Right hindlimb (tissue), 1 donor: Measurements from ENCODE around the gene WDR26.
A peak's percentile ranks its signal among the peaks of the same experiment; 100 is the strongest.
"Not testable (repeated sequence)": the region's sequence is repeated elsewhere in the genome, so short reads cannot be mapped to it uniquely, and the experiment has no call there.

Experiments
- DNase-seq: peaks from one replicate; pipeline ENCODE4 v3.0.0-alpha.2; 2018

Gene WDR26

DNA sequence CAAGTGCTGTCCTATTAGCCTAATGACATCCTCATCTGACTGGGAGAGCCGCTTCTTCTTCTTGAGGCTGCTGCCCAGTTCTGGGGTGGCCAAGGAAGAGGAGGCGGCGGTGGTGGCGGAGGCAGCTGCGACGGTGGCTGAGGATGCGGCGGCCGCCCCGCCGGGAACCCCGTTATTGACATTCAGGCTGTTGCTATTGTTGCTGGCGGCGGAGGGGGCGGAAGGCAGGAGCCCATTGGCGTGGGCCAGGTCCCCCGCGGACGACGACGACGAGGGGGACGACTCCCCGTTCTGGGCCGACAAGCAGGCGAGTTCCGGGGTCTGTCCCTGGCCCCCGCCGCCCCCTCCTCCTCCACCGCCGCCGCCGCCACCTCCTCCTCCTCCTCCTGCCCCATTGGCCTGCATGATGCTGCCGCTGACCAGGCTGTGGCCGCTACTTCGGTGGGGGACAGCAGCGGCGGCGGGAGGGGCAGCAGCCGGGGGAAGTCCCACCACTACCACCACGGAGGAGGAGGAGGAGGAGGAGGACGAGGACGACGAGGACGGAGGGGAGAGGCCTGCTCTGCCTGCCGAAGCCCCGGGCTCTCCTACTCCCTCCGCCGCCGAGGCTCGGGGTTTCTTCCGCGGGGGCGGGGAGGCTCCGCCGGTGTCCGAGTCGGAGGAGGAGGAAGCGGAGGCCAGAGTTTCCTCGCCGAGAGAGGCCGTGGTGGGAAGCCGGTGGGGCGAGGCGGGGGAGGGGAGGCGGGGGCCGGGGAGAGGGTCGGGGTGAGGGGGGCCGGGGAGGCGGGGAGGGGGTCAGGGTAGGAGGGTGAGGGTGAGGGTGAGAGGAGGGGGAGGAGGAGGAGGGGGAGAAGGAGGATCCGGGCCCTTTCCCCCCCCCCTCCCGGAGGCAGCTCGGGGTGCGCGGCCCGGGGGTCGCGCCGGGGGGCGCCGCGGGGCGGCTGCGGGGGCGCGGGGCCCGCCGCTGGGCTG lies 610 bp downstream of the WDR26 start:
- DNase-seq, result peak; percentile 60

DNA sequence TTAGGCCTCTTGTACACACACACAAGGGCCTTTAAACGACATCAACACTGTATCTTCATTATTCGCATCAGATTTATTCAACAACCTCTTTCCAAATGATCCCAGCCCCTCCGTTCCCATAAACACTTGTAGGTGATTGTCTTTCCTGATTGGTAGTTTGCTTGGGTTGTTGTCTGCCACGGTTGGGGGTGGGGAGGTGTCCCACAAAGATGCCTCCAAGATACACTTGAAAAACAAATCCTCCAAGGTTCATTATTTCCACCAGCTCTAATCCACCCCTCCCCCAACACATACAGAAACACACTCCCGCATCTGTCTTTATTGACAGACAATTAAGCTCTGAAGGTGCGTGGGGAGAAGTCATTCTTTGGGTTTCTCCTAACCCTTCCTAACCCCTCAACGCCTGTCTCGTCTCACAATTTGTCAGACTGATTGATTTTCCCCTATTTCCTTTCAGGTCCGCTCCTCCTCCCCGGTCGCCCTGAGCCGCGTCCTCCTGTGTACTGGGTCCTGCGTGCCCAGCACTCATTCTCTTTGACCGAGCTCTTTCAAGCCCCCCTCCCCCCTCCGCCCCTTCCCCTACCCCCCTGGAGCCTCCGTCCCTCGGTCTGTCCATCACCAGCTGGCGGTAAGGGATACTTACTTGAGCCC lies 1.4 kb downstream of the WDR26 start:
- DNase-seq, result no peak

DNA sequence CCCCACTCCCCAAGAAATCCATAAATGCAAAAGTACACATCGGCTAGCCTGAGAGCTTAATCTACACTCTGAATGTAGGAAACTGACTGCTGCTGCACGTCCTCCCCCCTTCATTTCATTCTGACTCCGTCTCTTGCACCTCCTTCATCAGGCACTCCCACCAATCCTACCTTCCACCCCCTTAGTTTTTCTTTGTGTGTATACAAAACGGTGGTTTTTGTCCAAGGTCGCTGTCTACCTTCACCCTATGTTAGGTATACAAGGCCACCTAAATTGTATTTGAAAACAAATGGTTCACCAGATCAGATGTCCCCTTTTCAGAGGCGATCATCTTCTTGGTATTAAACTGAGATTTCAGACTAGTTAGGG lies 1.9 kb downstream of the WDR26 start:
- no peak for DNase-seq

DNA sequence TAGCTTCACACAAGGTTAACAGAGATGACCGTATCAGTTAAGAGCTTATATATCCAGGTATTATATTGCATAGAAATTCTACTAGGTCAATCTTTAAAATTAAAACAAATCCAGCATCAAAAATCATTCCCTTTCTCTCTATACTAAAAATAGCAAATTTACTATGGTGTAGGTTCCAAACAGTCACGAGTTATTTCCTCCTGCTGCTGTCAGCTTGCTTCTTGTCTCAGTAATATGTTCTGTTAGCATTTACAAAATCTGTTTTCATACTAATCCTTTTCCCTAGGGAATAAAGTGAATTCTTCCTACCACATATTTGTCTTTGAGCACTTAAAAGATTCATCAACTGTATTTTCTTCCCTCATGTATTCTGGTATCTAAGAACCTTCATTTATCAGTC lies 2.5 kb downstream of the WDR26 start:
- no peak for DNase-seq

DNA sequence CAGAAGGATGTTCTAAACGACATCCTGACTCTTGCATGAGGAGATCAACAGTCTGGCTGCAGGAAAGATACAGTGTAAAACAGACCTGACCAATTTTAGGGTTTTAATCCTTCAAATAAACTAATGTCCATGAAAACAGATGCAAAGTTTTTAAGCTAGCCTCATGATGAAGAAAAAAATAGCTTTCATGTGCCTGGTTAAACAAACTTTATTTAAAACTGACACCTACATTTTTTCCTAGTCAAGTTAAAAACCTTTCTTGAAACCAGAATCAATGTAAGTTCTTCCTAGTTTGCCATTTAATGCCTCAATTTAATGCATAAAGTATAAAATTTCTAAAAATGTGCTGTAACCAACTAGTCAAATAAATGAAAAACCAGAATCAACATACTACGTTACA lies 2.9 kb downstream of the WDR26 start:
- no peak for DNase-seq

DNA sequence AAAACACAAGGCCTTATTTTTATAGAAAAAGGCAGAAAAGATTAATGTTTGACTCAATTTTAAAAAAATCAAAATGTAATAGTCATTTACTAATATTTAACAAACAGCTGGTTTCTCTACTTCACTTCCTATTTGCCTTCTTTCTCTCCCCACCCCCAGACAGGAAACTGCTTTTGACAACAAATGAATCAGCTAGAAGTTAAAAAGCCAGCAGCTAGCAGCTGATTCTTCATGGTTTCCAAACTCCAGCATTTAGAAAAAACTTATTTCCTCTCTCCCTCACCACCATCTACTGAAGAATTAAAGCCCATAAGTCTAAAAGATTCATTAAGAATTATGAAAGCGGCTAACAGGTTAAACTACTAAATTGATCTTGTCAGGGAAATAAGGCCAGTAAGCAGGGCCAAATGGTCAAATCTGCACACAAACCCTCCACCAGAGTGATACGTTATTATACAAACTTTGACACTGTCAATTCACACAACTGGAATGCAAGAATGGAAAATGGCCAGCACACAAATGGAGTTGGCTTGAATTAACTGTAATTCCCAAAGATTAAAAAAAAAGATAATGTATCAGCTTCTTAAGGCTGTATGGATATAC lies 4.0 kb downstream of the WDR26 start:
- DNase-seq, result no peak

DNA sequence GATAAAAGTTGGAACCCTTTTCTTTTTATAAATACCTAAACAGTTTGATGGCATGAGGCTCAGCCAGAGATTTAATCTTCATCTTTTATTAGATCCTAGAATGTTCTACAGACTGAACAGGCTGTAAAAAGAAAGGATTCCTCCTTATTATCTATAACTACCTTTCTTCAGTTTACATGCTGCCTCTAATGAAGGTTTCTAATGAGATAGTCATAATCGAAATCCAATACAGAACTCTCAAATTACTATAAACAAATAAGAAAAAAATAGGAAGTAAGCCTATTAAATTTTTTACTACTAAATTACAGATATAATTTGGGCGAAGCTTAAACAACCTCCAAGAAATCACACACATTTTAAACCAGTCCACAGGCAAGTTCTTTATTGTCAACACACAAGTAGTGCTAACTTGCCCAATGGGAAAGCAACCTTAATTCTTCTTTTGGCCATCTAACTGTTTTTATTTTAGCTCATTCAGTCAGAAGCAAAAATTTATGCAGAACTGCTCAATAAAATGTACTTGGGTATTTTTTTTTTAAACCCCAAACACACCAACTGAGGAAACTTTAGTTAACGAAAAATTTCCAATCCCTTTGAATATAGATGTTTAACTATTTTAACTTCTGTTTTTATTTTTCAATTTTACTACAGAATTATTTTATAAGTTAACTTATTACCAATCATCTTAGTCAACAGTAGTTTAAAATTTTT lies 4.8 kb downstream of the WDR26 start:
- no peak for DNase-seq

DNA sequence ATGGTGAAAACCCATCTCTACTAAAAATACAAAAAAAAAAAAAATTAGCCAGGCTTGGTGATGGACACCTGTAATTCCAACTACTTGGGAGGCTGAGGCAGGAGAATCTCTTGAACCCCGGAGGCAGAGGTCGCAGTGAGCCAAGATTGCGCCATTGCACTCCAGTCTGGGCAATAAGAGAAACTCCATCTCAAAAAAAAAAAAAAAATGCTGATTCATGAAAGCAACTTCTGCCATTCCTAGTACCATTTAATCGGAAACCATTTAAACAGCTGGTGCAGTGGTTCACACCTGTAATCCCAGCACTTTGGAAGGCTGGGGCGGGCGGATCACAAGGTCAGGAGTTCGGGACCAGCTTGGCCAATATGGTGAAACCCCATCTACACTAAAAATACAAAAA lies 5.9 kb downstream of the WDR26 start:
- DNase-seq, result not testable (repeated sequence)

DNA sequence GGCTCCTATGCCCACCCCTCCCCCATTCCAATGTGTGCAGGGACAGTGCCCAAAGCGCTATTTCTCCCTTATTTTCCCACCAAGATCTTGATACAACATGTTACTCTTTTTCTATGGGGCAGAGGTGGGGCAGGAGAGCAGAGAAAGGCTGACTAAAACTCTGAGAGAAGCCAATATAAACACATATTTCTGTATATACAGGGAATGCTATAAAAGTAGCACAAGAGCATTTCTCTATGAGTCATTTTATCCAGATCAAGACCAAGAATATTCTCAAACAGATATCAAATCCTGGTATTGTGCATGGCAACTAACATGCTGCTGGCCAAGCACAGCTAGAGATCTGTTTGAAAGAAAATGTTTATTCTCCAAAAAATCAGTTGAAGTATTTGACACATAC lies 7.3 kb downstream of the WDR26 start:
- DNase-seq, result no peak

DNA sequence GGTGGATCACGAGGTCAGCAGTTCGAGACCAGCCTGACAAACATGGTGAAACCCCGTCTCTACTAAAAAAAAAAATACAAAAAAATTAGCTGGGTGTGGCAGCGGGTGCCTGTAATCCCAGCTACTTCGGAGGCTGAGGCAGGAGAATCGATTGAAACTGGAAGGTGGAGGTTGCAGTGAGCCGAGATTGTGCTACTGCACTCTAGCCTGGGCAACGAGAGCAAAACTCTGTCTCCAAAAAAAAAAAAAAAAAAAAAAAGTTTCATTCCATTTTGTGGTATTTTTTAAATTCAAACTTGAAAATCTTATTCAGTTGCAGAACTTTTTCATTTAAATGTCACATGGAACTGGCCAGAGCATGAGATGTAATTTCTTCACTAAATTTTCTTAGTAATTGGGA lies 7.7 kb downstream of the WDR26 start:
- DNase-seq, result not testable (repeated sequence)

DNA sequence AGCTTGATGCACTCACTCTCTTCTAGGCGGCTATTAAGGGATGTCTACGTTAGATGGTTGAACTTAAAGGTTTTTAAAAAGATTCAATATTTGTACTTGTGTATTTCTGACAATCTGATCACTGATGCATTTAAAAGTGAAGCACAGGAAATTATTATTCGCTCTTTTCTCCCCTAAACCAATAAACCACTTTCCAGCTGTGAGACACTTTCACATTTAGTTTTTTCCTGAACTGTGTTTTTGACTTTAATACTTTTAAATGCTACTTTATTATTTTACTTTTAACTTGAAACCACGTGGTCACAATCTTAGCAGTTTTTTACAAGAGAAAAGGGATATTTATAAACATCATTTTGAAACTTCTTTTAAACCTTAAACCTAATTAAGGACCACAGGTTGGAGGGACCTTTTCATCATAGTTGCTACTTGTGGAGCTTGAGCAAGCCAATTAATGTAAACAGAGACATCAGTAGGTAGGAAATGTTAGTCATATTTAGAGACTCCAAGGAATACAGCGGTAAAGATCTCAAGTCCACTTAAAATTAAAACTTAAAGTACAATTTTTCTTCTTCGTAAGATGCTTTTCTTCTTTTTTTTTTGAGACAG lies 9.2 kb downstream of the WDR26 start:
- DNase-seq, result no peak

DNA sequence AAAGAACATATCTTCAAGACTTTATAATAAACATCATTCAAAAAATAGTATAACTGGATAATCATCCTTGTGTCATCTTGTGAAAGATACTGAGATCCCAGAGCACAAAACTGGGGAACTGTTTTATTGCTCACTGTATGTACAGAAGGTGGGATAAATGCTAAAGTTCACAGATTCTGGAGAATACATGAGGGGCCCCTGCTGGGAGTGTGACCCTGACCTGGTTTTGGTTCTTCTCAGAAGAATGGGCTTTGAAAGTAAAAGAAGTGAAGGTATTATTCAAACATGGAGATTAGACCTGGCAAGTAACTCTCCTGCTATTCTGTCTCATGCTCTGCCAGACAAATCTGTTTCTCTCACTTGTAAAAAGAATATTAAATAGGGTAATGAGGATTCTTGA lies 14.5 kb downstream of the WDR26 start:
- no peak for DNase-seq

DNA sequence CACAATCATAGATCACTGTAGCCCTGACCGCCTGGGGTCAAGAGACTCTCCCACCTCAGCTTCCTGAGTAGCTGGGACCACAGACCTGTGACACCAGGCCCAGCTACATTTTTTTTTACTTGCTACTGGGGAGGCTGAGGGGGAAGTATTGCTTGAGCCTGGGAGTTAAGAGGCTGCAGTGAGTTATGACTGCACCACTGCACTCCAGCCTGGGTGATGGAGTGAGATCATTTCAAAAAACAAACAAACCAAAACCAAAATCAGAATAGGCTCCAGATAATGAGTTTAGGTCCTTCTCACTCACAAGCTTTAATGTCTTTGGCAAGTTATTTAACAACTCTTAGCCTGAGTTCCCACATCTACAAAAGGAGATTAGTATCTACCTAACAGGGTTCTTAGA lies 22.8 kb downstream of the WDR26 start:
- no peak for DNase-seq

DNA sequence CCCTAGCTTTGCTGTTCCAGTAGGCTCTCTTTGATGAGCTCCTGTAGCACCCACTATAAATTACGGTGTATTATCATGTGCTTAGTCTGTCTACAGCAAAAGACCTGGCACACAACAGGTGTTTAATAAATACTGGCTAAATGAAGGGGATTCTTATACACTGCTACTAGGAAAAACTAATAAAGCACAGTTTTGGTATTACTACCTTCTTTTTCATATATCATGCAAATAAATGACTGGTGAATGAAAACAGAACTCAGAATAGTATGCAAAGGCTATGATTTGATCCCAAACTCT lies 26.4 kb downstream of the WDR26 start:
- no peak for DNase-seq

DNA sequence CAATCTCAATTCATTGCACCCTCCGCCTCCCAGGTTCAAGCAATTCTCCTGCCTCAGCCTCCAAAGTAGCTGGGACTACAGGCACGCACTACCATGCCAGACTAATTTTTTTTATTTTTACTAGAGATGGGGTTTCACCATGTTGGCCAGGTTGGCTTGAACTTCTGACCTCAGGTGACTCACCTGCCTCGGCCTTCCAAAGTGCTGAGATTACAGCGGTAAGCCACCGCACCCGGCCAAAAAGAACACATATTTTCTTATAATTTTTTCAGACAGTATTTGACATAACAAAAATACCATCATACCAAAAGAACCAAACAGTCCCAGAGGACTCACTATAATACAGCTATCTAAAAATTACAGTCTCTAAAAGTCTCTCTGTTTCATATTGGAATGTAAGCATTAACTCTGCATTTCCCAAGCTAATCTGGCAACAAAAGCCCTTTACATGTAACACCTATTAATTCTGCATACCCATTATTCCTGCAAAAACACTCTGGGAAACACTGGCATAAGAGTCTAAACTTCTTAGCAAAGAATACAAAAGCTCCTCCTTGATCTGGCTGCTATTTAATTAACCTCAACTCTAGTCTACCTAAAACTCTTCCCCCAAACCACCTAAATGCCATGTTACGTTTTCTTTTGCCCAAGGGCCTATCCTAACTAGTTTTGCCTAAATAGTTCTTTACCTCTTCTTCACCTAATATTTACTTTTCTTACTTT lies 26.9 kb downstream of the WDR26 start:
- DNase-seq, result no peak

DNA sequence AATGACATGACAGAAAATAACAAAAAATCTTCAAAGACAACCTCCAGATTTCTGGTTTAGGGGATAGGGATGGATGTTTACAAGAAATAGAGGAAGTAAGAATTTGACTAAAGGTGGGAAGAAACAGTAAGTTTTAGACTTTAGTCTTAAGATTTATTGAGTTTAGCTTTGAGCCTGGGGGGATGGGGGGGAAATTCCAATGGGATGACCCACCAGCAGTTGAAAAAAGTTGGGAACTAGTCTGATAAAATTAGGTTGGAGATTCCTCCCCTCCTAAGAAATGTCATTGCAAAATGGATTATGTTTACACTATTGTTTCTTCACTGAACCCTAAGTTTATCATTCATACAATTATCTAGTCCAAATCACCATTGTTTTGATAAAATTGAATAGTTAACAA lies 28.4 kb downstream of the WDR26 start:
- no peak for DNase-seq

DNA sequence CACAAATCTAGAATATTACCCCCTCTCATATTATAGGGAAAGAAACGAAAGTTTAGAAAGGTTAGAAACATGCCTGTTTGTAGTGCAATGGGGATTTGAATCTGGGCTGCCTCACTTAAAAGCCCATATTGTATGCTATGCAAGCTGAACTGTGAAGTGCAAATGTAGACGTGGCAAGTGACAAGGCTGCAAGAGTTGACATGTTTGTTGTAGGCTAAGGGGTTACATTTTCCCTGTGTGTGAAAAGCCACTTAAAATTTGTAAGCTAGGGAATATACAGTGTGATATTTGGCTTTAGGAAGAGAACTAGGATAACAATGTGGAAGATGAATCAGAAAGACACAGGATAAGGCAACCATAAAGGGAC lies 29.0 kb downstream of the WDR26 start:
- no peak for DNase-seq

DNA sequence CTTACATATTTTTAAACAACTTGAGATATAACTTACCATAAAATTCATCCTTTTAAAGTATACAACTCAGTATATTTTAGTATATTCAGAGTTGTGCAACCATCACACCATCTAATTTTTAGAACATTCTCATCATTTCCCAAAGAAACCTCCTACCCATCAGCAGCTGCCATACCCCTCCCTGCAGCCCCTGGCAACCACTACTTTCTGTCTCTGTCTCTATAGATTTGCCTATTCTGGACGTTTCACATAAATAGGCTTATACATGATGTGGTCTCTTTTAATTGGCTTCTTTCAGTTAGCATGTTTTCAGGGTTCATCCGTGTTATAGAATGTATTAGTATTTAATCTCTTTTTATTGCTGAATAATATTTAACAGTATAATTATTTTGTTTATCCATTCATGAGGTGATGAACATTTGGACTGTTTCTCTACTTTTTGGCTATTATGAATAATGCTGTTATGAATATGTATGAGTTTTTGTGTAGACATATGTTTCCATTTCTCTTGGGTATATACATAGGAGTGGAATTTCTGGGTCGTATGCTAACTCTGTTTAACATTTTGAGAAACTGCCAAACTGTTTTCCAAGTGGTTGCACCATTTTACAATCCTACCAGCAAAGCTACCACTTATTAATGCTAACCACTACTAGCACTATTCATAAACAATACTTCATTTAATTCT lies 29.5 kb downstream of the WDR26 start:
- no peak for DNase-seq

DNA sequence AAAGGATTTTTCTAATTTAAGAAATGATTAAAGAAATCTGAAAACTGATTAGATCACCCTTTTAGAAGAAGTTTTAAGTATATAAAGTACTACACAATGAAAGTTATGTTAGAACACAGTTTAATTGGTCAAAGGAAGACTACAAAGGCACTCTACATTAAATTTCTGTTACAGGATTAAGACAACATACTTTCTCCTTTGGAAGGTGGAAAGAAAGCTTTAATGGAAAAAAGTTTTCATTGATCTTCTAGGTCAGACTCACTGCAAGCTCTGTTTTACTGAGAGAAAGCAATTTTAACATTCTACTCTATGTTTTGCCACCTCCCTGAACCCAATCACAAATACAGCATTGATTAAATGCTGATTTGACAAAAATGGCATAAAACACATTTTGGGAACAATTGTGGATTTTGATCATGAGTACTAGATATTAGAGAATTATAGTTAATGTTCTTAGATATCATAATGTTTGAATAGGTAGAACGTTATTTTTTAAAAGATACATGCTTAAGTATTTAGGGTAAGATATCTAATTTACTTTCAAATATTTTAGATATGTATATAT lies 32.0 kb downstream of the WDR26 start:
- DNase-seq, result no peak

DNA sequence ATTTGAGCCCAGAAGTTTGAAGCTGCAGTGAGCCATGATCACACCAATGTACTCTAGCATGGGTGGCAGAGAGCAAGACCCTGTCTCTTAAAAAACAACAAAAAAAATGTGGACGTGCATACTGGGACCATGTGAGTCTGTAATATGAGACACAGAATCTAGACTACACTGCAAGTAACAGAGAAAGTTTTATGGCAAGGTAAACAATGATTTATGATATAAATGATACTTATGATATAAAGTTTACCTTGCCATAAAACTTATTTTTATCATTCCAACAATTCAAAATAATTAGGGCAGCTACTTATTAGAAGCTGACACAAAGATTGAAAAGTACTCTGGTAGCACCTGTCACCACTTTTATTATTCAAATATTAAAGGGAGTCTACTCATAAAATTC lies 34.7 kb downstream of the WDR26 start:
- no peak for DNase-seq

DNA sequence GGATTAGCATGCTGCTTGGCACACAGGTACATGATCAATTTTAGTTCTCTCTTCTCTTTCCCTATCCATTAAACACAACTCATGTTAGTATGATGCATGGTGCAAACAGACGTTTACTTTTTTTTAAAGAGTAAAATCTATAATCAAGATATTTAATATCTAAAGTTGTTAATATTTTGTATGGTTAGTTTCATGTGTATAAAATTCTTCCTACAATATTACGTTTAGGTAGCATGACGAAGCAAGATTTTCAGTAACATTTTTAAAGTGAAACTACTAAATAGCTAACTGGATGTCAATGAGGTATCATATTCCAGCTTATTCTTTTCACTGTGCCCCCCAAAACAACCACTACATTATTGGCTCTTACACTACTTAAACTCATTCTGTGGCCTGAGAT lies 41.3 kb downstream of the WDR26 start:
- DNase-seq, result no peak
